ENCODE results near the gene CTNNA2. TPM values are rescaled to one million over a fixed set of nuclear protein-coding genes. Genes with fewer than 3 reads are reported as not detected.

Gene CTNNA2
- polyA plus RNA-seq, 4 donors: 0.27 to 2.8 (median 1.3) TPM; not detected in 1

DNA sequence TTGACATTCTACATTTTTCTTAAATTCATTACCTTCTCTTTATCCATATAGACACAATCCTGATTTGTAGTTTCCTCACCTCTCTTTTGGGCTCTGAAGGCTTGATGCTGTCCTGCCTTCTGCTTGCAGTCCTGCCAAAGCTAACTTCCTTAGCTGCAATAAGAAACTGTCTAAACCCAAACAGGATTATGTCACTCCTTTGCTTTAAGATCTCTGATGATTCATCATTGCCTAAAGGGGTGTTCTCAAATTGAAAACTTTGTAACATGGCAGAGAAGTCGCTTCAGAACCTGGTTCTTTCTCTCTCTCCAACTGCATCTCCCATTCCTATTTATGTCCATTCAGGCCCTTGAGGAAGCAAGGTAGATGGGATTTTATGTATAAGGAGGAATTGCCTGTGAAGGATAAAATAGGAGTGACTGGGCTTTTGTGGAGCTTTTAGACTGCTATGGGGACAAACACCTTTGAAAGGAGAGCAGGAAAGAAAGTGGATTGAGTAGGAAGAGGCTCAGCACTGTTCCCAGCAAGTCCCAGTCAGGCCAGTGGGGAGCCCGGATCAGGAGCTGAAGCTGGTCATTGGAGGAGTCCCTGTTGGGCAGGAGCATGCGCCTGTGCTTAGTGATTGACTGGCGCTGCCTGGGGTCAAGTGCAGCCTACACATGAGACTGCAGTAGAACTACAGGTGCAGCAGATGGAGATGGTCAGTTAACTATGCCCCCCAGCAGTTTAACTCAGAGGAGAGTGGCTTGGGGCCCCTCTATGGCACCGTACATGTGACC lies 390.6 kb downstream of the CTNNA2 start:
- H3K27ac ChIP-seq (ENCODE audit: low read depth in 1 of 3, low read length in 2 of 3): no peak overlapping the region
- FAIRE-seq (no peak), DNase-seq (no peak)
- no peaks in the 10 kb centered on the region for H3K9me3 ChIP-seq (ENCODE audit: control insufficient read depth in 2 of 2, insufficient read depth in 1 of 2, low read depth in 1 of 2, low read length in 1 of 2)
- no peaks in the 10 kb centered on the region for H3K36me3 ChIP-seq (ENCODE audit: control insufficient read depth in 3 of 3, insufficient read depth in 2 of 3, low read depth in 1 of 3, low read length in 3 of 3)
- H3K27me3 ChIP-seq (ENCODE audit: control insufficient read depth in 3 of 3, insufficient read depth in 3 of 3, low read length in 3 of 3): no peaks in the 10 kb centered on the region
- no peak overlapping the region for H3K4me3 ChIP-seq (ENCODE audit: low read depth in 1 of 3, low read length in 3 of 3)
- H3K4me1 ChIP-seq (ENCODE audit: control insufficient read depth in 3 of 3, insufficient read depth in 2 of 3, low read depth in 1 of 3, low read length in 2 of 3): no peaks in the 10 kb centered on the region
- WGBS, 3 donors: 78 to 84% (median 82%) methylated on average over 4 to 5 of the region's 5 CpGs

DNA sequence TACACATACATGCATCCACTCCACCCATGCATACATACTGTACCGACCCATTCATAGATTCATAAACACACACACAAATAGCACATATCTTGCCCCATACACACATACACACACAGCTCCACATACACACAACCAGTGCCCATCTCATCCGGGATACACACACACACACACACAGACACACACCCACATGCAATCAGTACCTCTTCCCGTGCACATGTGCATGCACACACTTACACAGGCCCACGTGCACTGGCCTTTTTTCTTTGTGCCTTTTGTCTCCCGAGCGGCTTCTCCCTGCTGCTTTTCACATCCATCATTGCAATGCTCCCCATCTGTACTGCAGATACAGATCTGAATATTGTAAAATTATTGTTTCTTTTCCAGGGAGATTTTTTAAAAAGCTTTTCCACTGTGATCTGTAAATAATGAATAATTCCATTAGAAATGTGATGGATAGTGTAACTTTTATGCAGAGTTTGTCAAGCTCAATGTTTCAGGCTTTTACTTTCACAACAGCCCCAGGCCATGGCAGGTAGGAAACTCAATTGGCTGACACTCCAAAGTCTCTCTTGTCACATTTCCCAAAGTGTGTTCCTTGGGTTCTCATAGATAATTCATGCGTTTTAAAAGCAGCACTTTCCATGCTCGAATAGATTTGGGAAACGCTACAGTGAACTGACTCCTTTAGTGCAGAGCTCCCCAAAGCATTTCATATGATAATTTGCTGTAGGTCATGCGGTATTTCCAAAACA lies 393.5 kb downstream of the CTNNA2 start:
- Histone ChIP-seq H3K4me1 (ENCODE audit: control insufficient read depth in 3 of 3, insufficient read depth in 2 of 3, low read depth in 1 of 3, low read length in 2 of 3) (no peaks in the 10 kb centered on the region), H3K4me3 (ENCODE audit: low read depth in 1 of 3, low read length in 3 of 3) (no peak overlapping the region), H3K36me3 (ENCODE audit: control insufficient read depth in 3 of 3, insufficient read depth in 2 of 3, low read depth in 1 of 3, low read length in 3 of 3) (no peaks in the 10 kb centered on the region), H3K27ac (ENCODE audit: low read depth in 1 of 3, low read length in 2 of 3) (no peak overlapping the region), H3K27me3 (ENCODE audit: control insufficient read depth in 3 of 3, insufficient read depth in 3 of 3, low read length in 3 of 3) (no peaks in the 10 kb centered on the region), H3K9me3 (ENCODE audit: control insufficient read depth in 2 of 2, insufficient read depth in 1 of 2, low read depth in 1 of 2, low read length in 1 of 2) (no peaks in the 10 kb centered on the region)
- WGBS, 3 donors: 81 to 90% (median 81%) methylated on average over 10 of the region's 10 CpGs
- FAIRE-seq (no peak), DNase-seq (no peak)

DNA sequence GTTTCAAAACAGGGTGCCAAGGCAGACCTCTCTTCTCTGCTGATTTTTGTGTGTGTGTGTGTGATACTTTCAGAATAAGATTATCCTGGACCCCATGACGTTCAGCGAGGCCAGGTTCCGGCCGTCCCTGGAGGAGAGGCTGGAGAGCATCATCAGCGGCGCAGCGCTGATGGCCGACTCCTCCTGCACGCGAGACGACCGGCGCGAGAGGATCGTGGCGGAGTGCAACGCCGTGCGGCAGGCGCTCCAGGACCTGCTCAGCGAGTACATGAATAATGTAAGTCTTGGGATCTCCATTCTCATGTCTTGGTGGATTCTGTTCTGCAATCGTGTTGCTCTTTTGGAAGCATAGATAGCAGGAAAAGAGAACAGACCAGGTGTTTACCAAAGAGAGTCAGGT lies 396.7 kb downstream of the CTNNA2 start:
- Histone ChIP-seq H3K27ac (ENCODE audit: low read depth in 1 of 3, low read length in 2 of 3) (no peak overlapping the region), H3K4me1 (ENCODE audit: control insufficient read depth in 3 of 3, insufficient read depth in 2 of 3, low read depth in 1 of 3, low read length in 2 of 3) (no peaks in the 10 kb centered on the region), H3K36me3 (ENCODE audit: control insufficient read depth in 3 of 3, insufficient read depth in 2 of 3, low read depth in 1 of 3, low read length in 3 of 3) (no peaks in the 10 kb centered on the region), H3K9me3 (ENCODE audit: control insufficient read depth in 2 of 2, insufficient read depth in 1 of 2, low read depth in 1 of 2, low read length in 1 of 2) (no peaks in the 10 kb centered on the region), H3K27me3 (ENCODE audit: control insufficient read depth in 3 of 3, insufficient read depth in 3 of 3, low read length in 3 of 3) (no peaks in the 10 kb centered on the region), H3K4me3 (ENCODE audit: low read depth in 1 of 3, low read length in 3 of 3) (no peak overlapping the region)
- FAIRE-seq: no peak
- DNase-seq: no peak
- WGBS, 3 donors: 93 to 97% (median 94%) methylated on average over 22 of the region's 22 CpGs

- Histone ChIP-seq H3K4me1 (ENCODE audit: control insufficient read depth in 3 of 3, insufficient read depth in 2 of 3, low read depth in 1 of 3, low read length in 2 of 3) (no peaks in the 10 kb centered on the region), H3K27ac (ENCODE audit: low read depth in 1 of 3, low read length in 2 of 3) (no peak overlapping the region), H3K4me3 (ENCODE audit: low read depth in 1 of 3, low read length in 3 of 3) (no peak overlapping the region), H3K36me3 (ENCODE audit: control insufficient read depth in 3 of 3, insufficient read depth in 2 of 3, low read depth in 1 of 3, low read length in 3 of 3) (no peaks in the 10 kb centered on the region), H3K27me3 (ENCODE audit: control insufficient read depth in 3 of 3, insufficient read depth in 3 of 3, low read length in 3 of 3) (no peaks in the 10 kb centered on the region), H3K9me3 (ENCODE audit: control insufficient read depth in 2 of 2, insufficient read depth in 1 of 2, low read depth in 1 of 2, low read length in 1 of 2) (no peaks in the 10 kb centered on the region)
- DNase-seq: no peak
- WGBS, 3 donors: 46 to 68% (median 48%) methylated on average over 1 of the region's 1 CpG
- FAIRE-seq: no peak
These were observed 397.8 kb downstream of the CTNNA2 start for GRCh38 chr2:79910643-79911042.

GRCh38 chr2:79915455-79915854 lies 402.6 kb downstream of the CTNNA2 start:
- no peak overlapping the region for H3K4me3 ChIP-seq (ENCODE audit: low read depth in 1 of 3, low read length in 3 of 3)
- FAIRE-seq: no peak
- DNase-seq: no peak
- H3K27ac ChIP-seq (ENCODE audit: low read depth in 1 of 3, low read length in 2 of 3): no peak overlapping the region
- H3K4me1 ChIP-seq (ENCODE audit: control insufficient read depth in 3 of 3, insufficient read depth in 2 of 3, low read depth in 1 of 3, low read length in 2 of 3): no peaks in the 10 kb centered on the region
- no peaks in the 10 kb centered on the region for H3K27me3 ChIP-seq (ENCODE audit: control insufficient read depth in 3 of 3, insufficient read depth in 3 of 3, low read length in 3 of 3)
- H3K9me3 ChIP-seq (ENCODE audit: control insufficient read depth in 2 of 2, insufficient read depth in 1 of 2, low read depth in 1 of 2, low read length in 1 of 2): no peaks in the 10 kb centered on the region
- WGBS, 3 donors: 61 to 79% (median 74%) methylated on average over 4 of the region's 4 CpGs
- H3K36me3 ChIP-seq (ENCODE audit: control insufficient read depth in 3 of 3, insufficient read depth in 2 of 3, low read depth in 1 of 3, low read length in 3 of 3): no peaks in the 10 kb centered on the region

GRCh38 chr2:79916285-79916684 lies 403.4 kb downstream of the CTNNA2 start:
- Histone ChIP-seq H3K27me3 (ENCODE audit: control insufficient read depth in 3 of 3, insufficient read depth in 3 of 3, low read length in 3 of 3) (no peaks in the 10 kb centered on the region), H3K4me1 (ENCODE audit: control insufficient read depth in 3 of 3, insufficient read depth in 2 of 3, low read depth in 1 of 3, low read length in 2 of 3) (no peaks in the 10 kb centered on the region), H3K9me3 (ENCODE audit: control insufficient read depth in 2 of 2, insufficient read depth in 1 of 2, low read depth in 1 of 2, low read length in 1 of 2) (no peaks in the 10 kb centered on the region), H3K4me3 (ENCODE audit: low read depth in 1 of 3, low read length in 3 of 3) (no peak overlapping the region), H3K27ac (ENCODE audit: low read depth in 1 of 3, low read length in 2 of 3) (no peak overlapping the region), H3K36me3 (ENCODE audit: control insufficient read depth in 3 of 3, insufficient read depth in 2 of 3, low read depth in 1 of 3, low read length in 3 of 3) (no peaks in the 10 kb centered on the region)
- FAIRE-seq (no peak), DNase-seq (no peak)
- 65 to 87% (median 78%) methylated on average over 2 to 4 of the region's 4 CpGs for WGBS, 3 donors

GRCh38 chr2:79920512-79921076 lies 407.7 kb downstream of the CTNNA2 start:
- FAIRE-seq (no peak), DNase-seq (no peak)
- Histone ChIP-seq H3K4me3 (ENCODE audit: low read depth in 1 of 3, low read length in 3 of 3) (no peak overlapping the region), H3K27ac (ENCODE audit: low read depth in 1 of 3, low read length in 2 of 3) (no peak overlapping the region), H3K4me1 (ENCODE audit: control insufficient read depth in 3 of 3, insufficient read depth in 2 of 3, low read depth in 1 of 3, low read length in 2 of 3) (no peaks in the 10 kb centered on the region), H3K9me3 (ENCODE audit: control insufficient read depth in 2 of 2, insufficient read depth in 1 of 2, low read depth in 1 of 2, low read length in 1 of 2) (no peaks in the 10 kb centered on the region), H3K36me3 (ENCODE audit: control insufficient read depth in 3 of 3, insufficient read depth in 2 of 3, low read depth in 1 of 3, low read length in 3 of 3) (no peaks in the 10 kb centered on the region), H3K27me3 (ENCODE audit: control insufficient read depth in 3 of 3, insufficient read depth in 3 of 3, low read length in 3 of 3) (no peaks in the 10 kb centered on the region)
- WGBS, 3 donors: 61 to 71% (median 65%) methylated on average over 3 of the region's 3 CpGs

DNA sequence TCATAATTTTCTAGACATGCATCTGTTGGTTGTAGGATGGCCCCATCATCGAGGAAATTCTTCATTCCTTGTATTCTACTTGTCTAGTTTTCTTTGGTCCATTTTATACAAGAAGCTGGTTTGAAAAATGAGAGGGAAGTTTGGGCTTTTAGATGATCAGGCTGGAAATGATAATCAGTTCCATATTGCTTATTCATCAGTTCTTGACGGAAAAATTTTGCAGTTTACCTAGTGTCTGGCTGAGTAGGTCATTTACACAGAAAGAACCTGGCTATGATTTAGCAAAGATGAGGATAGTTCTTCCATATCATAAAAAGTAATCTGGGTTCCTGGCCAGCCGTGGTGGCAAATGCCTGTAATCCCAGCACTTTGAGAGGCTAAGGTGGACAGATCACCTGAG lies 416.8 kb downstream of the CTNNA2 start:
- no peaks in the 10 kb centered on the region for H3K9me3 ChIP-seq (ENCODE audit: control insufficient read depth in 2 of 2, insufficient read depth in 1 of 2, low read depth in 1 of 2, low read length in 1 of 2)
- FAIRE-seq: no peak
- H3K27ac ChIP-seq (ENCODE audit: low read depth in 1 of 3, low read length in 2 of 3): no peak overlapping the region
- no peak for DNase-seq
- H3K4me3 ChIP-seq (ENCODE audit: low read depth in 1 of 3, low read length in 3 of 3): no peak overlapping the region
- H3K4me1 ChIP-seq (ENCODE audit: control insufficient read depth in 3 of 3, insufficient read depth in 2 of 3, low read depth in 1 of 3, low read length in 2 of 3): no peaks in the 10 kb centered on the region
- H3K36me3 ChIP-seq (ENCODE audit: control insufficient read depth in 3 of 3, insufficient read depth in 2 of 3, low read depth in 1 of 3, low read length in 3 of 3): no peaks in the 10 kb centered on the region
- WGBS, 3 donors: 72 to 89% (median 73%) methylated on average over 3 of the region's 3 CpGs
- H3K27me3 ChIP-seq (ENCODE audit: control insufficient read depth in 3 of 3, insufficient read depth in 3 of 3, low read length in 3 of 3): no peaks in the 10 kb centered on the region

Measured in small intestine (tissue), 7 donors.